ENCODE measurements around the gene PRPF6. TPM values are rescaled to one million over a fixed set of nuclear protein-coding genes. Genes with fewer than 3 reads are reported as not detected.

PRPF6 gene
- total RNA-seq, 4 donors from 2014 or later: 44.3 to 80.3 (median 57.2) TPM

- TF ChIP-seq CTCF (IDR thresholded peaks at IDR 0.05; ENCODE audit: low read depth): no peak
These were observed 42.6 kb downstream of the PRPF6 start for GRCh38 chr20:64023361-64024140.

GRCh38 chr20:64024141-64024990 lies 43.4 kb downstream of the PRPF6 start:
- no peak for TF ChIP-seq CTCF (IDR thresholded peaks at IDR 0.05; ENCODE audit: low read depth)

GRCh38 chr20:64025101-64025825 lies 44.3 kb downstream of the PRPF6 start:
- TF ChIP-seq CTCF (IDR thresholded peaks at IDR 0.05; ENCODE audit: low read depth): no peak

GRCh38 chr20:64025826-64026412 lies 45.0 kb downstream of the PRPF6 start:
- TF ChIP-seq CTCF (IDR thresholded peaks at IDR 0.05; ENCODE audit: low read depth): no peak

GRCh38 chr20:64027981-64028685 lies 47.2 kb downstream of the PRPF6 start:
- TF ChIP-seq CTCF (IDR thresholded peaks at IDR 0.05; ENCODE audit: low read depth): no peak

- no peak for TF ChIP-seq CTCF (IDR thresholded peaks at IDR 0.05; ENCODE audit: low read depth)
These were observed 48.6 kb downstream of the PRPF6 start for GRCh38 chr20:64029293-64030117.
